ENCODE results near the gene MYO1H. TPM values are rescaled to one million over a fixed set of nuclear protein-coding genes. Genes with fewer than 3 reads are reported as not detected.

MYO1H gene
- total RNA-seq, 1 donor from 2014 or later, result not detected

- no peaks in the 10 kb centered on the region for H3K27me3 ChIP-seq (ENCODE audit: insufficient read depth, low read length)
- H3K27me3 Mint-ChIP-seq (ENCODE audit: low read depth, unreplicated experiment), result no peaks in the 10 kb centered on the region
- H3K36me3 ChIP-seq (ENCODE audit: insufficient read depth, low read length), result peaks cover 43% of the 10 kb centered on the region
- peak overlapping the region; percentile 58 for H3K4me3 Mint-ChIP-seq (ENCODE audit: unreplicated experiment)
- H3K27ac ChIP-seq (ENCODE audit: low read depth, low read length), result peak overlapping the region; percentile 65
- peaks cover 82% of the 10 kb centered on the region for H3K4me1 Mint-ChIP-seq (ENCODE audit: low read depth, unreplicated experiment)
- H3K4me2 ChIP-seq (ENCODE audit: low read length), result peak overlapping the region; percentile 64
- no peaks in the 10 kb centered on the region for H3K9me3 ChIP-seq (ENCODE audit: insufficient read depth, low read depth, low read length)
- no peak overlapping the region for H2AFZ ChIP-seq (ENCODE audit: low read depth, low read length)
- H3K4me3 ChIP-seq (ENCODE audit: insufficient read depth, low read depth, low read length), result no peak overlapping the region
- peaks cover 18% of the 10 kb centered on the region for H4K20me1 ChIP-seq (ENCODE audit: insufficient read depth, low read length)
- DNase-seq (ENCODE audit: low read depth), result peak; percentile 36
- peak overlapping the region; percentile 99 for H3K27ac Mint-ChIP-seq (ENCODE audit: unreplicated experiment)
- FAIRE-seq, result no peak
- peak overlapping the region; percentile 59 for H3K9ac ChIP-seq (ENCODE audit: low read length)
- H3K79me2 ChIP-seq (ENCODE audit: insufficient read depth, low read length), result peaks cover 83% of the 10 kb centered on the region
- H3K36me3 Mint-ChIP-seq (ENCODE audit: low read depth, unreplicated experiment), result peaks cover 29% of the 10 kb centered on the region
- H3K4me1 ChIP-seq (ENCODE audit: insufficient read depth, low read length), result peaks cover 73% of the 10 kb centered on the region
- no peaks in the 10 kb centered on the region for H3K9me3 Mint-ChIP-seq (ENCODE audit: unreplicated experiment)
- TF ChIP-seq CTCF (IDR thresholded peaks at IDR 0.05; ENCODE audit: insufficient read depth, low read depth, low read length), result no peak
- no peak for TF ChIP-seq EZH2 (IDR thresholded peaks at IDR 0.05; ENCODE audit: insufficient read depth, low read length)
Measured at GRCh38 chr12:109459247-109459646, 111.5 kb downstream of the MYO1H start.

GRCh38 chr12:109460538-109460937 lies 112.8 kb downstream of the MYO1H start:
- H3K27me3 ChIP-seq (ENCODE audit: insufficient read depth, low read length), result no peaks in the 10 kb centered on the region
- H3K4me3 Mint-ChIP-seq (ENCODE audit: unreplicated experiment), result no peak overlapping the region
- H3K9me3 Mint-ChIP-seq (ENCODE audit: unreplicated experiment), result no peaks in the 10 kb centered on the region
- no peak for FAIRE-seq
- H3K36me3 Mint-ChIP-seq (ENCODE audit: low read depth, unreplicated experiment), result peaks cover 32% of the 10 kb centered on the region
- TF ChIP-seq CTCF (IDR thresholded peaks at IDR 0.05; ENCODE audit: insufficient read depth, low read depth, low read length) (no peak), EZH2 (IDR thresholded peaks at IDR 0.05; ENCODE audit: insufficient read depth, low read length) (no peak)
- H3K4me2 ChIP-seq (ENCODE audit: low read length), result no peak overlapping the region
- H3K4me3 ChIP-seq (ENCODE audit: insufficient read depth, low read depth, low read length), result no peak overlapping the region
- peak overlapping the region; percentile 92 for H3K27ac ChIP-seq (ENCODE audit: low read depth, low read length)
- peaks cover 90% of the 10 kb centered on the region for H3K4me1 Mint-ChIP-seq (ENCODE audit: low read depth, unreplicated experiment)
- H3K79me2 ChIP-seq (ENCODE audit: insufficient read depth, low read length), result peaks cover 83% of the 10 kb centered on the region
- peak overlapping the region; percentile 56 for H3K27ac Mint-ChIP-seq (ENCODE audit: unreplicated experiment)
- no peak overlapping the region for H3K9ac ChIP-seq (ENCODE audit: low read length)
- H3K27me3 Mint-ChIP-seq (ENCODE audit: low read depth, unreplicated experiment), result no peaks in the 10 kb centered on the region
- no peak overlapping the region for H2AFZ ChIP-seq (ENCODE audit: low read depth, low read length)
- peaks cover 78% of the 10 kb centered on the region for H3K4me1 ChIP-seq (ENCODE audit: insufficient read depth, low read length)
- DNase-seq (ENCODE audit: low read depth), result no peak
- H3K9me3 ChIP-seq (ENCODE audit: insufficient read depth, low read depth, low read length), result no peaks in the 10 kb centered on the region
- H3K36me3 ChIP-seq (ENCODE audit: insufficient read depth, low read length), result peaks cover 37% of the 10 kb centered on the region
- peaks cover 14% of the 10 kb centered on the region for H4K20me1 ChIP-seq (ENCODE audit: insufficient read depth, low read length)

GRCh38 chr12:109461049-109461845 lies 113.5 kb downstream of the MYO1H start:
- H2AFZ ChIP-seq (ENCODE audit: low read depth, low read length), result no peak overlapping the region
- H3K36me3 Mint-ChIP-seq (ENCODE audit: low read depth, unreplicated experiment), result peaks cover 26% of the 10 kb centered on the region
- H3K4me1 Mint-ChIP-seq (ENCODE audit: low read depth, unreplicated experiment), result peaks cover 87% of the 10 kb centered on the region
- no peak overlapping the region for H3K4me3 ChIP-seq (ENCODE audit: insufficient read depth, low read depth, low read length)
- no peaks in the 10 kb centered on the region for H3K27me3 ChIP-seq (ENCODE audit: insufficient read depth, low read length)
- peak overlapping the region; percentile 100 for H3K27ac Mint-ChIP-seq (ENCODE audit: unreplicated experiment)
- H3K4me2 ChIP-seq (ENCODE audit: low read length), result peak overlapping the region; percentile 87
- H3K27me3 Mint-ChIP-seq (ENCODE audit: low read depth, unreplicated experiment), result no peaks in the 10 kb centered on the region
- DNase-seq (ENCODE audit: low read depth) (peak; percentile 57), FAIRE-seq (no peak)
- no peaks in the 10 kb centered on the region for H3K9me3 ChIP-seq (ENCODE audit: insufficient read depth, low read depth, low read length)
- no peaks in the 10 kb centered on the region for H3K9me3 Mint-ChIP-seq (ENCODE audit: unreplicated experiment)
- peak overlapping the region; percentile 83 for H3K9ac ChIP-seq (ENCODE audit: low read length)
- peaks cover 13% of the 10 kb centered on the region for H4K20me1 ChIP-seq (ENCODE audit: insufficient read depth, low read length)
- peaks cover 30% of the 10 kb centered on the region for H3K36me3 ChIP-seq (ENCODE audit: insufficient read depth, low read length)
- peaks cover 73% of the 10 kb centered on the region for H3K4me1 ChIP-seq (ENCODE audit: insufficient read depth, low read length)
- H3K4me3 Mint-ChIP-seq (ENCODE audit: unreplicated experiment), result peak overlapping the region; percentile 52
- TF ChIP-seq CTCF (IDR thresholded peaks at IDR 0.05; ENCODE audit: insufficient read depth, low read depth, low read length), result no peak
- TF ChIP-seq EZH2 (IDR thresholded peaks at IDR 0.05; ENCODE audit: insufficient read depth, low read length), result no peak
- peaks cover 85% of the 10 kb centered on the region for H3K79me2 ChIP-seq (ENCODE audit: insufficient read depth, low read length)
- H3K27ac ChIP-seq (ENCODE audit: low read depth, low read length), result peak overlapping the region; percentile 92

All from astrocyte (in vitro differentiated cells and primary cell).